AG10803 (cell line): Measurements from ENCODE around the gene TEX13D.
"Not testable (repeated sequence)": the region's sequence is repeated elsewhere in the genome, so short reads cannot be mapped to it uniquely, and the experiment has no call there.

Experiments
- DNase-seq: peaks from one replicate; pipeline ENCODE4 v3.0.0; 2010; ENCODE audit warnings: low read depth
- H3K4me3 ChIP-seq: 2 replicates; pipeline ENCODE4 v1.5.1; 2011; ENCODE audit warnings: mild to moderate bottlenecking, low read length, control low read depth
- TF ChIP-seq, protein P1 (sequence below): conservative IDR thresholded peaks from 2 replicates; pipeline ENCODE4 v1.5.1; 2011; ENCODE audit warnings: mild to moderate bottlenecking, low read length, control low read depth, inconsistent platforms

TEX13D gene

DNA sequence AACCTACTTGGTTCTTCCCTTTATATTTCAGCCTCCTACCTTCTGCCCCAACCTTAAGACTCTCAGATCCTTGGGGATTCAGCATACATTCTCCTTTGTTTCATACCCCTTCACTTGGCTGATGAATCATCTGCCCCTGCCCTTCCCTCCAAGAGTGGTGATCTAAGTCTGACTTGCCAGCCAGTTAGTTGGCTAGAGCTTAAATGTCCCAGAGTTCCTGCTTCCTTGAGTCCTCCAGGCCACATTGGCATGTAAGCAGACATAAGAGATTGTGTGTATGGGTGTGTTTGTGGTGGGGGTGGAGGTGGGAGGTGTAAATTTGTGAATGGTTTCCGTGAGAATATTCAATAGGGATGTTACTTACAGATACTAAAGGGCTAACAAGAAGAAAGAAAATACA is 3.7 kb upstream of the TEX13D start:
- DNase-seq, result peak; percentile 0
- TF ChIP-seq, protein P1, sequence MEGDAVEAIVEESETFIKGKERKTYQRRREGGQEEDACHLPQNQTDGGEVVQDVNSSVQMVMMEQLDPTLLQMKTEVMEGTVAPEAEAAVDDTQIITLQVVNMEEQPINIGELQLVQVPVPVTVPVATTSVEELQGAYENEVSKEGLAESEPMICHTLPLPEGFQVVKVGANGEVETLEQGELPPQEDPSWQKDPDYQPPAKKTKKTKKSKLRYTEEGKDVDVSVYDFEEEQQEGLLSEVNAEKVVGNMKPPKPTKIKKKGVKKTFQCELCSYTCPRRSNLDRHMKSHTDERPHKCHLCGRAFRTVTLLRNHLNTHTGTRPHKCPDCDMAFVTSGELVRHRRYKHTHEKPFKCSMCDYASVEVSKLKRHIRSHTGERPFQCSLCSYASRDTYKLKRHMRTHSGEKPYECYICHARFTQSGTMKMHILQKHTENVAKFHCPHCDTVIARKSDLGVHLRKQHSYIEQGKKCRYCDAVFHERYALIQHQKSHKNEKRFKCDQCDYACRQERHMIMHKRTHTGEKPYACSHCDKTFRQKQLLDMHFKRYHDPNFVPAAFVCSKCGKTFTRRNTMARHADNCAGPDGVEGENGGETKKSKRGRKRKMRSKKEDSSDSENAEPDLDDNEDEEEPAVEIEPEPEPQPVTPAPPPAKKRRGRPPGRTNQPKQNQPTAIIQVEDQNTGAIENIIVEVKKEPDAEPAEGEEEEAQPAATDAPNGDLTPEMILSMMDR, result no peak
- no peak overlapping the region for H3K4me3 ChIP-seq

DNA sequence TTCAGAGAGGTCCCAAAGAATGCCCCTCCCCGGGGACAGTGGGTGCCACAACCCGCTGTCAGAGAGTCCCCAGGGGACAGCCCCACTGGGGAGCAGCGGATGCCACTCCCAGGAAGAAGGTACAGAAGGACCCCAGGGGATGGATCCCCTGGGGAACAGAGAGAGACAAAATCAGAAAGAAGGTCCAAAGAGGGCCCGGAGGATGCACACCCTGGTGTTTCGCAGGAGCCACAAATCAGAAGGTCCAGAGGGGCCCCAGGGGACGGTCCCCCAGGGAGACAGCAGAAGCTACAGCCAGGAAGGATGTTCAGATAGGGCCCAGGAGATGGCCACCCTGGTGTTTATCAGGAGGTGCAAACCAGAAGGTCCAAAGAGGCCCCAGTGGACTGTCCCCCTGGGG is 1.4 kb downstream of the TEX13D start:
- TF ChIP-seq, protein P1, result no peak
- no peak for DNase-seq
- no peak overlapping the region for H3K4me3 ChIP-seq

DNA sequence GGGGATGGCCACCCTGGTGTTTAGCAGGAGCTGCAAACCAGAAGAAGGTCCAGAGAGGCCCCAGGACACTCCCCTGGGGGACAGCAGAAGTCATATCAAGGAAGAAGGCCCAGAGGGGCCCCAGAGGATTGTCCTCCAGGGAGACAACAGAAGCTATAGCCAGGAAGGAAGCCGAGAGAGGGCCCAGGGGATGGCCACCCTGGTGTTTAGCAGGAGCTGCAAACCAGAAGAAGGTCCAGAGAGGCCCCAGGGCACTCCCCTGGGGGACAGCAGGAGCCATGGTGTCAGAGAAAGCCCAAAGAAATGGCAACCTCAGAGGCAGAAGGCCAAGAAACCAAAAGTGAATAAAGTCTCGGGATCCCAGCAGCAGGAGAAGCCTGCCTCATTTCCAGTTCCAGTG is 2.1 kb downstream of the TEX13D start:
- not testable (repeated sequence) for DNase-seq, H3K4me3 ChIP-seq

DNA sequence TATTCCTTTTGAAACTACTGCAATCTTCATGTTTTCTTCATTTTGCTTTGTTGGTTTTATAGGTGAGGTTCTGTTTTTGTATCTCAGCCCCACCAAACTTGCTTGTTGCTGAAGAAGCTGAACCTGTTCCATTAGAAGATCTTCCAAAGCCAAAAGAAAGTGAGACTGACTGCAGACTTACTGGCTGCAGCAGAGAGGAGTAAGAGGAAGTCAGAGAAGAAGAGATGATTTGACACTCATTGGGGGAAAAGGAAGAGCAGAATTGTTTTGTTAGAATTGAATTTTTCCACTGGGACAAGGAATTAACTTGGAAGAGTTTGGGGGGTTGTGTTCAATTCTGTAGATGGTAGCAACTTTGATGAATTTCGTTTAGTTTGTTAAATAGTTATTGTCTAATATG is 3.1 kb downstream of the TEX13D start:
- no peak overlapping the region for H3K4me3 ChIP-seq
- DNase-seq, result no peak
- TF ChIP-seq, protein P1, result no peak

DNA sequence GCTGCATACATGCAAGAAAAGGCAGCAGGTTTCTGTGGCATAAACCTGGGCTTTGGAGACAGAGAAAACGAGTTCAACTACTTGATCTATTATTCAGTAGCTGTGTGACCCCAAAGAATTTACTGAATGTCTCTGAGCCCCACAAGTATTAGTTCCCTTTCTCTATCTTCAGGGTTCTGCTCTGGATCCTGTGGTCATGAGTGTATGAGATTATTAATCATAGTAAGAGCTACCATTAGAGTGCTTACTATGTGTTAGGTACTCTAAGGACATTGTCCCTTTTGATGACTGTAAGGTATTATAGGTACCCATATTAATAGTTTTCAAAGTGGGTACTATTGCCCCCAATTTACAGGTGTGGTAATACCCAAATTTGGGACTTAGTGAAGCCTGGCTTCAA is 5.5 kb downstream of the TEX13D start:
- TF ChIP-seq, protein P1, result no peak

DNA sequence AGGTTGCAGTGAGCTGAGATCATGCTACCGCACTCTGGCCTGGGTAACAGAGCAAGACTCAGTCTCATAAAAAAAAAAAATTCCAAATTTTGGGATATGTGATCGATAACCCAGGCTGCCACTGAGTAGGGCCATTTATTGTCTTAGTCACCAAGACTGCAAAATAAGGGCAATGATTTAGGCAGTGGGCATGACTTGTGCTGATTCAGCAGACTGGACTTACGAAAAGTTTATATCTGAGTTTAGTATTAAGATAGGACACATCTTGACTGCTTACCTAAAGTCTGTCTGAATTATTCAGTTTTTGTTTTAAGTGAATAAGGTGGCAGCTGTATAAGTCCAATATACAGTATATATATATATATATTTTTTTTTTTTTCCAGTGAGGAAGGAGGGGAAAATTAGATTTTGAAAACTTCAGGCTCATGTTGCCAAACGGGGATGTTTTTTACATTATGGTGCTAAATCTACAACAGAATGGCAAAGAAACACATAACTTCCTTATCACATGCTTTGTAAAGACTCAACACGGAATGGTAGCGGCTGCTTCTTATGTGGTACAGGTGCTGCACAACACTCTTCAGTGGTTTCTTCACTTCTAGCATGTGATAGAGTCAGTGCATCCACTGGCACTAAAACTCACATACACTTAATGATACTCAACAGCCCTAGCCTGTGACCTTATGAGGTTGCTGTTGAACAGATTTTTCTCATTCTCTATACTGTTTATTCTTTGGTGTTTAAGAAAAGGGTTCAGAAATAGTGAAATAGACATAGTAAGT is 6.5 kb downstream of the TEX13D start:
- TF ChIP-seq, protein P1, result no peak
- no peak overlapping the region for H3K4me3 ChIP-seq
- no peak for DNase-seq

More for the DNA sequence above, 5.5 kb downstream of the TEX13D start:
- H3K4me3 ChIP-seq, result no peak overlapping the region
- no peak for DNase-seq

DNA sequence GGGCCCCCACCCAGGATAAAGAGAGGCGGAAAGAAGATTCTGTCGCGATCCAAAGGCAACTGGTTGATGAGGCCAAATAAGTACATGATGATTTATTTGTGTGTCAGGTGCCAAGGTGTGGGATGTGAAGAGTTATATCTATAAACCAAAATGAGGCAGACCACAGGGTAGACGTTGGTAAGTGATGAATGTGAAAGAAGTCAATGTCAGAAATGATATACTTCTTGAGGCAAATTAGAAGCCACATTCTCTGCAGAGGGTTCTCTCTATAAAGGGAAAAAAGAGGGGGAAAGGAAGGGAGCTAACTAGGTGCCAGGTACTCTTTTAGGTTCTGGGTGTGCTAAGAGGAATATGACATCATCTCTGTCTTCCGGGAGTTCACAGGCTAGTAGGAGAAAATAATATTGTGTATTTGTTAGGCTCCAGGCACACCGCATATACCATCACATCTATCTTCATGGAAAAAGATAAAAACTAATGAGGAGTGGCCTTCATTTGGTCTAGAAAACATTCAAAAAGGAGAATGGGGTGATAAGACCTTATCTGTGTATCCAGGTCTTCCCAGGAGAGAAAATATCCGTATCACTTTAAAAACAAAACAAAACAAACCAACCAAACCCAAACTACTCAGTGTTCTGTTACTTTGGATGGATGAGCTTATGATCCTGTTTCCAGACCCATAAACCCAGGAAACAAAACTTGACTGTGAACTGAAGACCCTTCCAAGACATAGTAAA is 9.1 kb downstream of the TEX13D start:
- no peak for DNase-seq
- H3K4me3 ChIP-seq, result no peak overlapping the region
- TF ChIP-seq, protein P1, result no peak
